ENCODE results near the gene PDE4D. TPM values are rescaled to one million over a fixed set of nuclear protein-coding genes. Genes with fewer than 3 reads are reported as not detected.

Gene PDE4D
- total RNA-seq, 1 donor from 2014 or later, result 28.2 TPM

DNA sequence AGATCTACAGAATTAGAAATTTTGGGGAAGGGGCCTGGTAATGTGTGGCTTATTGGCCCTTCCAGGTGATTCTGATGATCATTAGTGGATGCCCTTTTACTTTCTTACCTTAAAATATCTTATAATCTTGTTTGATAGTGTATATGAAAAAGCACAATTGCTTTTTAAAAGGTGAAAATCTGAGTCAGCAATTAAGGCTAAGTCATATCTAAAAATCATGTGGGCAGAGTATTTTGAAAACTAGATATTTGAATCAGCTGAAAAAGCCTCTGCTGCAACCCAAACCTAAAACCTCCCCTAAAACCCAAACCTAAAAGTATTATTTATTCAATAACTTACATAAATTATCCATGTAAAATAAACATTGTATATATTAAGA is 359.8 kb downstream of the PDE4D start:
- TF ChIP-seq, protein P1, sequence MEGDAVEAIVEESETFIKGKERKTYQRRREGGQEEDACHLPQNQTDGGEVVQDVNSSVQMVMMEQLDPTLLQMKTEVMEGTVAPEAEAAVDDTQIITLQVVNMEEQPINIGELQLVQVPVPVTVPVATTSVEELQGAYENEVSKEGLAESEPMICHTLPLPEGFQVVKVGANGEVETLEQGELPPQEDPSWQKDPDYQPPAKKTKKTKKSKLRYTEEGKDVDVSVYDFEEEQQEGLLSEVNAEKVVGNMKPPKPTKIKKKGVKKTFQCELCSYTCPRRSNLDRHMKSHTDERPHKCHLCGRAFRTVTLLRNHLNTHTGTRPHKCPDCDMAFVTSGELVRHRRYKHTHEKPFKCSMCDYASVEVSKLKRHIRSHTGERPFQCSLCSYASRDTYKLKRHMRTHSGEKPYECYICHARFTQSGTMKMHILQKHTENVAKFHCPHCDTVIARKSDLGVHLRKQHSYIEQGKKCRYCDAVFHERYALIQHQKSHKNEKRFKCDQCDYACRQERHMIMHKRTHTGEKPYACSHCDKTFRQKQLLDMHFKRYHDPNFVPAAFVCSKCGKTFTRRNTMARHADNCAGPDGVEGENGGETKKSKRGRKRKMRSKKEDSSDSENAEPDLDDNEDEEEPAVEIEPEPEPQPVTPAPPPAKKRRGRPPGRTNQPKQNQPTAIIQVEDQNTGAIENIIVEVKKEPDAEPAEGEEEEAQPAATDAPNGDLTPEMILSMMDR (IDR thresholded peaks at IDR 0.05), result no peak
- ChIA-PET POLR2A (no interaction called here), CTCF (no interaction called here)
- Mint-ChIP-seq H3K27me3 (no peaks in the 10 kb centered on the region), H3K36me3 (ENCODE audit: low read depth) (peaks cover 3% of the 10 kb centered on the region), H3K4me3 (no peak overlapping the region), H3K27ac (no peak overlapping the region), H3K4me1 (no peaks in the 10 kb centered on the region), H3K9me3 (peaks cover 4% of the 10 kb centered on the region)
- ATAC-seq (ENCODE audit: low read depth) (no peak), DNase-seq (no peak)
- intact Hi-C loops (cut with micrococcal nuclease), result no loop called here

DNA sequence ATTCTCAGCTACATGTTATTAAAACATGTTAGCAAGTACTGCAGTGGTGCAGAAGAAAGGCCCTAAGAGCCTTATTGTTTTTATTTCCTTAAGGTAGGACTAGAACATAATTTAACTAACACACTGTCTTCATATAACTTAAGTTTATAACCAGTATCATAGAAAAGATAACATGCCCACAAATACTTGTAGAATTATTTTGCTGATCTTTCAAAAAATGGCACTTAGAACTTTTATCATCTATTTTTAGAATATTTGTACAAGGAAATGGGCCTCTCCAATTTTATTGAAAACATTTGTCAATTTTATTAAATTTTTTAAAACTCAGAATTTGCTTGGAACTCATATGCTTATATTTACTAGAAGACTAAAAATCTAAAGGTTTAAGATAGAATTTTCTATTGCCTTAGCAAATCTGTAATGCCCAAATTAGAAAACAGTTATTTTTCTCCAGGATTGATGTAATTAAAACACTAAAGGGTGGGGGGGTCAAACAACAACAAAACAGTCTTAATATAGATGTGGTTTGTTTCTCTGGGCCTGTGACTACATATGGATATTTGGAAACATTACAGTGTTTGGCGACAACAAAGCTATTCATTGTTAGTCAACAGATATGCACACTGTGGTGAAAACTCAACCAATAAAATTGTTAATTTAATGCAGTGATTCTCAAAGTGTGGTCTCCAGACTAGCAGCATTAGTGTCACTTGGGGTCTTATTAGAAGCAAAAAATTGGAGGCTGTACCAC is 360.4 kb downstream of the PDE4D start:
- H3K4me3 Mint-ChIP-seq, result no peak overlapping the region
- H3K4me1 Mint-ChIP-seq, result no peaks in the 10 kb centered on the region
- H3K27ac Mint-ChIP-seq, result no peak overlapping the region
- H3K27me3 Mint-ChIP-seq, result no peaks in the 10 kb centered on the region
- TF ChIP-seq, protein P1 (IDR thresholded peaks at IDR 0.05), result no peak
- peaks cover 3% of the 10 kb centered on the region for H3K36me3 Mint-ChIP-seq (ENCODE audit: low read depth)
- ChIA-PET POLR2A (no interaction called here), CTCF (no interaction called here)
- ATAC-seq (ENCODE audit: low read depth) (no peak), DNase-seq (no peak)
- intact Hi-C loops (cut with micrococcal nuclease), result no loop called here
- H3K9me3 Mint-ChIP-seq, result no peaks in the 10 kb centered on the region

DNA sequence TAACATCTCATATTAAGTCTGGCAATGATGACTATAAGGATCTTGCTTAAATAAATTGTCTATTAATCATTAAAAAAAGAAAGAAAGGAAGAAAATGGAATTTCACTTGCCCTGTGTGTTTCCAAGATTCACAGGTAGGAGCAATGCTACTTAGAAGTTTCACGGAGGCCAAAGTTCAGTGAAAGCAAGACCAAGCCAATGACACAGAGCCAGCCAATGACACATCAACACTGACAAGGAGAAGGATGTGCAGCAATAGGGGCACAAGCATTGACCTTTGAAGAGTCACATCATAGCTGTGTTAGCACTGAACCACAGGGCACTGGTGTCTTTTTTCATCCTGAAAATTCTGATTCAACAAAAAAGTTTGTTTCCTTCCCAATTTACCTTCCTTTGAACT is 364.3 kb downstream of the PDE4D start:
- ChIA-PET CTCF (no interaction called here), POLR2A (no interaction called here)
- Mint-ChIP-seq H3K36me3 (ENCODE audit: low read depth) (peaks cover 2% of the 10 kb centered on the region), H3K4me1 (no peaks in the 10 kb centered on the region), H3K9me3 (peaks cover 2% of the 10 kb centered on the region), H3K27ac (no peak overlapping the region), H3K27me3 (no peaks in the 10 kb centered on the region), H3K4me3 (no peak overlapping the region)
- TF ChIP-seq, protein P1 (IDR thresholded peaks at IDR 0.05), result no peak
- ATAC-seq (ENCODE audit: low read depth) (no peak), DNase-seq (no peak)
- intact Hi-C loops (cut with micrococcal nuclease), result no loop called here

DNA sequence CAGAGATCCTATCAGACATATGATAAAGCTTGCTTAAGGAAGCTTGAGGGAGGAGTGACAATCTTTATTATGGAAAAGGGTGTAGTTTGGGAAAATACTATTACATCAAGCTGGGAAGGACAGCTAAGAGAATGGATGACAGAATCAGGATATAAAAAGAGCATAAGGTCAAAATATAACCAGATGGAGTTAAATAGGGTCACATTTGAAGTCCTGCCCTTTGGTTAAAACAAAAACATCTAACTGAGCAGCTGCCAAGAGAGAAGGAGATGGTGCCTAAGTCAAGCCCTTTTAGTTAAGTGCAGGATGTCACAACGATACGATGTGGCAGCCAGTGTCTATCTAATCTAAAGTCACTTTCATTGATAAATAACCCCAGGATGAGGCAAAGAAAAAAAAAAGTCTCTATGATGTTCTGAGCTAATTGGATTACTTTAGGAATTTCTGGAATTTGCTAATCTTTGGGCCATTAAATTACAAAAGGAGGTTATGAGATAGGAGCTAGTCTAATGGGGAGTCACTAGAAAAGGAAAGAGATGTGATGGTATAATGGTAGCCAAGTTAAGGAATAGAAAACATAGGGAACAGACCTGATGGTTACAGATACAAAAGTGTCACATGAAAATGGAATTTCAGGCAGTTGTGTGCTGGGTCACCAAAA is 365.2 kb downstream of the PDE4D start:
- Mint-ChIP-seq H3K27ac (no peak overlapping the region), H3K4me1 (no peaks in the 10 kb centered on the region), H3K9me3 (peaks cover 8% of the 10 kb centered on the region), H3K27me3 (no peaks in the 10 kb centered on the region), H3K4me3 (no peak overlapping the region), H3K36me3 (ENCODE audit: low read depth) (peaks cover 10% of the 10 kb centered on the region)
- intact Hi-C loops (cut with micrococcal nuclease), result no loop called here
- POLR2A ChIA-PET, result no interaction called here
- TF ChIP-seq, protein P1 (IDR thresholded peaks at IDR 0.05), result no peak
- CTCF ChIA-PET, result interaction anchor here (1.2 to 1.4 kb wide), 2 partner anchors 22 to 76 kb away, joined by 3 to 4 read pairs; no protein-coding TSS in a partner anchor
- DNase-seq (no peak), ATAC-seq (ENCODE audit: low read depth) (no peak)

DNA sequence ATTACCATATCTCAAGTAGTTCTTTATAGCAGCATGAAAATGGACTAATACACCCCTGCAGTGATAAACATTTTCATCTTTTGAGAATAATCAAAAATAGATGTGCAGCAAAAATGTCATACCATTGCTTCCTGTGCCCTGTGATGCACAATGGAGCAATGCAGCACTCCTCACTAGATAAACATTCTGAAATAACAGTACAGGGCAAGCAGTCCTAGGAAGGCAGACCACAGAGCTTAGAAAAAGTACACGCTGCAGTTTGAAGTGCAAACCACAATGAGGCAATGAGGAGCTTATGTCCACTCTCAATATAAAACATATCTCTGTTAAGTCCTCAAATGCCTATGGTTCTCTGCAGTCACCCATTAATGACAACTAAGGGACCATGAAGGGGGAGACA is 367.6 kb downstream of the PDE4D start:
- ChIA-PET POLR2A (no interaction called here), CTCF (no interaction called here)
- DNase-seq, result no peak
- peaks cover 10% of the 10 kb centered on the region for H3K36me3 Mint-ChIP-seq (ENCODE audit: low read depth)
- TF ChIP-seq, protein P1 (IDR thresholded peaks at IDR 0.05), result no peak
- no peak for ATAC-seq (ENCODE audit: low read depth)
- intact Hi-C loops (cut with micrococcal nuclease), result no loop called here
- H3K27me3 Mint-ChIP-seq, result no peaks in the 10 kb centered on the region
- no peak overlapping the region for H3K27ac Mint-ChIP-seq
- H3K4me1 Mint-ChIP-seq, result no peaks in the 10 kb centered on the region
- H3K4me3 Mint-ChIP-seq, result no peak overlapping the region
- H3K9me3 Mint-ChIP-seq, result peaks cover 10% of the 10 kb centered on the region
